HCT116 (cell line): ENCODE measurements around the gene AMT. TPM values are rescaled to one million over a fixed set of nuclear protein-coding genes. Genes with fewer than 3 reads are reported as not detected.
A peak's percentile ranks its signal among the peaks of the same experiment; 100 is the strongest.

Experiments
- ATAC-seq: fragments of 200-7000 bp; cut with Tn5 transposase; 2 replicates; pipeline ENCODE4 v1.9.1; 2020; ENCODE audit warnings: mild to moderate bottlenecking, moderate library complexity
- BruUV-seq: library from RNA; stranded (reverse); fragments of 400-500 nt; replicated peaks from 2 replicates; lab custom pipeline; 2021; lab: Mats Ljungman, UMichigan
- CTCF ChIA-PET: fragments of 300-600 bp; sonication (Branson Sonifier 250); formaldehyde crosslinking; loops from one replicate; lab custom pipeline; 2021; ENCODE audit warnings: antibody characterized with exemption; lab: Charles Lee
- POLR2A ChIA-PET: fragments of 300-600, 350-600 bp; sonication (Branson Sonifier 250); formaldehyde crosslinking; loops from one replicate; lab custom pipeline; 2021; ENCODE audit warnings: antibody characterized with exemption; lab: Charles Lee
- RAD21 ChIA-PET, 2 experiments: fragments of 300-600 bp; sonication (Branson Sonifier 250); formaldehyde crosslinking; loops; one replicate each; lab custom pipeline; 2023; ENCODE audit warnings: low total read pairs in 2 of 2; ENCODE audit not compliant: uncharacterized antibody in 2 of 2, unreplicated experiment in 2 of 2, low non-redundant PET in 1 of 2; lab: Charles Lee
- DNase-seq: peaks from one replicate; pipeline ENCODE4 v3.0.0-alpha.2; 2010; ENCODE audit warnings: low read depth, low spot score
- H2AFZ ChIP-seq: fragments of 200-600 bp; shearing (Covaris generic), sonication (generic); 2 replicates; pipeline ENCODE4 v1.6.1; 2017; ENCODE audit warnings: low read depth, mixed run types, mixed read lengths, antibody characterized with exemption, low read length; ENCODE audit not compliant: poor library complexity, severe bottlenecking
- H3K27ac ChIP-seq: 2 replicates; pipeline ENCODE4 v1.5.1; 2012; ENCODE audit warnings: low read depth, low read length
- H3K27me3 ChIP-seq: fragments of 200-600 bp; sonication (generic); 2 replicates; pipeline ENCODE4 v1.6.1; 2016; ENCODE audit warnings: mixed run types, low read length, mixed read lengths; ENCODE audit not compliant: insufficient read depth
- H3K36me3 ChIP-seq, 2 experiments: fragments of 200-500 bp in 1 of 2; fragments of 200-600 bp in 1 of 2; sonication (Bioruptor generic) in 1 of 2; sonication (generic) in 1 of 2; 2 replicates each; pipeline versions ENCODE4 v1.5.1 to v1.6.1; 2014 to 2016; ENCODE audit warnings: low read length in 2 of 2, inconsistent platforms in 1 of 2, mixed read lengths in 1 of 2, mixed run types in 1 of 2; ENCODE audit not compliant: insufficient read depth in 2 of 2, control insufficient read depth in 1 of 2
- H3K4me1 ChIP-seq, 2 experiments: fragments of 200-600 bp in 1 of 2; sonication (generic) in 1 of 2; 2 replicates each; pipeline versions ENCODE4 v1.5.1 to v1.6.1; 2012 to 2017; ENCODE audit warnings: low read length in 2 of 2, inconsistent platforms in 1 of 2, mild to moderate bottlenecking in 1 of 2, mixed read lengths in 1 of 2, mixed run types in 1 of 2, moderate library complexity in 1 of 2; ENCODE audit not compliant: insufficient read depth in 2 of 2, control insufficient read depth in 1 of 2
- H3K4me2 ChIP-seq: fragments of 200-600 bp; sonication (generic); 2 replicates; pipeline ENCODE4 v1.6.1; 2017; ENCODE audit warnings: mixed run types, low read length, mixed read lengths
- H3K4me3 ChIP-seq, 2 experiments: fragments of 200-600 bp in 1 of 2; sonication (generic) in 1 of 2; replicated peaks in 1 of 2; 2 replicates each; pipeline ENCODE4 v1.5.1; 2011 to 2016; ENCODE audit warnings: low read length in 2 of 2, control low read depth in 1 of 2, low read depth in 1 of 2, mild to moderate bottlenecking in 1 of 2, mixed read lengths in 1 of 2, mixed run types in 1 of 2
- H3K79me2 ChIP-seq: fragments of 200-600 bp; sonication (generic); 2 replicates; pipeline ENCODE4 v1.6.1; 2017; ENCODE audit warnings: mild to moderate bottlenecking, mixed run types, low read length, moderate library complexity, mixed read lengths; ENCODE audit not compliant: insufficient read depth
- H3K9ac ChIP-seq: fragments of 200-600 bp; sonication (generic); 2 replicates; pipeline ENCODE4 v1.6.1; 2016; ENCODE audit warnings: low read length, mixed read lengths
- H3K9me2 ChIP-seq: fragments of 200-600 bp; sonication (generic), shearing (Covaris generic); 2 replicates; pipeline ENCODE4 v1.6.1; 2017; ENCODE audit warnings: mixed run types, mild to moderate bottlenecking, moderate library complexity; ENCODE audit not compliant: insufficient read depth
- H3K9me3 ChIP-seq, 2 experiments: fragments of 200-500 bp in 1 of 2; fragments of 200-600 bp in 1 of 2; sonication (Bioruptor generic) in 1 of 2; sonication (generic) in 1 of 2; 2 replicates each; pipeline ENCODE4 v1.6.1; 2014 to 2017; ENCODE audit warnings: low read length in 2 of 2, mixed read lengths in 2 of 2, inconsistent platforms in 1 of 2, low read depth in 1 of 2, mild to moderate bottlenecking in 1 of 2, mixed run types in 1 of 2, moderate library complexity in 1 of 2; ENCODE audit not compliant: control insufficient read depth in 1 of 2, insufficient read depth in 1 of 2
- H4K20me1 ChIP-seq: fragments of 200-600 bp; sonication (generic), shearing (Covaris generic); 2 replicates; pipeline ENCODE4 v1.6.1; 2017; ENCODE audit warnings: mixed run types, mild to moderate bottlenecking, moderate library complexity; ENCODE audit not compliant: insufficient read depth
- ELF1 ChIP-seq: IDR thresholded peaks from 2 replicates; pipeline ENCODE4 v1.6.1; 2012; ENCODE audit warnings: low read depth, borderline replicate concordance
- EZH2phosphoT487 ChIP-seq: fragments of 200-600 bp; IDR thresholded peaks from 2 replicates; pipeline ENCODE4 v1.6.1; 2018; ENCODE audit warnings: antibody characterized with exemption, borderline replicate concordance
- POLR2A ChIP-seq: IDR thresholded peaks from 2 replicates; pipeline ENCODE4 v1.7.0; 2011; ENCODE audit warnings: borderline replicate concordance; ENCODE audit not compliant: insufficient read depth, insufficient read length; ENCODE audit errors: extremely low read depth
- RAD21 ChIP-seq: IDR thresholded peaks from 2 replicates; pipeline ENCODE4 v1.6.1; 2012; ENCODE audit warnings: low read depth, mild to moderate bottlenecking
- SP1 ChIP-seq: IDR thresholded peaks from 2 replicates; pipeline ENCODE4 v1.6.1; 2012; ENCODE audit warnings: low read depth
- SRF ChIP-seq: IDR thresholded peaks from 2 replicates; pipeline ENCODE4 v1.6.1; 2012; ENCODE audit warnings: low read depth
- YY1 ChIP-seq: IDR thresholded peaks from 2 replicates; pipeline ENCODE4 v1.6.1; 2011; ENCODE audit warnings: low read length, low read depth, moderate library complexity, mild to moderate bottlenecking; ENCODE audit not compliant: insufficient replicate concordance; ENCODE audit errors: extremely low read depth
- ZBTB33 ChIP-seq: IDR thresholded peaks from 2 replicates; pipeline ENCODE4 v1.6.1; 2011; ENCODE audit warnings: mild to moderate bottlenecking, low read length, moderate library complexity; ENCODE audit not compliant: insufficient replicate concordance; ENCODE audit errors: extremely low read depth
- ZFX ChIP-seq: fragments of 450-650 bp; IDR thresholded peaks from 2 replicates; pipeline ENCODE4 v1.6.1; 2017
- intact Hi-C: fragments of 100-400 bp; cut with micrococcal nuclease; formaldehyde crosslinking; loops from 2 replicates; pipeline ENCODE4 v1.10.0; 2022
- total RNA-seq: library from RNA; stranded (reverse); gene quantifications from one replicate; pipeline ENCODE4 v1.2.1, GENCODE V29; 2021; ENCODE audit not compliant: unreplicated experiment

AMT gene
- total RNA-seq, 1 experiment from 2014 or later = 4.8 TPM

- ATAC-seq = peak; percentile 24
- POLR2A ChIA-PET = interaction anchor here (0.7 to 2.3 kb wide), 6 partner anchors 9 to 72 kb away, joined by 3 to 13 read pairs (median 6); partner anchors contain the start of genes NICN1 and USP4
- BruUV-seq = no TSS peak
- Histone ChIP-seq H4K20me1 (peaks cover 34% of the 10 kb centered on the region; the same call in 1 of the 2 replicates), H3K27me3 (no peaks in the 10 kb centered on the region), H3K9me2 (no peaks in the 10 kb centered on the region), H3K4me2 (peak overlapping the region; percentile 88), H3K79me2 (peaks cover 69% of the 10 kb centered on the region), H3K4me3 (peak overlapping the region; percentile 76 to 95), H3K4me1 (peaks cover 36 to 58% of the 10 kb centered on the region in 2 experiments; a peak in 3 of 4 replicates), H3K9ac (peak overlapping the region; percentile 98), H3K36me3 (peaks cover 0 to 14% of the 10 kb centered on the region in 2 experiments; a peak in 1 of 4 replicates), H3K9me3 (no peaks in the 10 kb centered on the region), H2AFZ (no peak overlapping the region), H3K27ac (peak overlapping the region; percentile 95)
- TF ChIP-seq EZH2phosphoT487 = no peak
- no peak for TF ChIP-seq SRF
- peak; percentile 86 for TF ChIP-seq ZFX
- RAD21 ChIA-PET = no interaction called here
- CTCF ChIA-PET = interaction anchor here (1.7 kb wide), 1 partner anchor 38 kb away, joined by 4 read pairs; no protein-coding TSS in a partner anchor
- DNase-seq = no peak
- intact Hi-C loops = no loop called here
These were observed 10.7 kb downstream of the AMT start for GRCh38 chr3:49411535-49411967.

DNA sequence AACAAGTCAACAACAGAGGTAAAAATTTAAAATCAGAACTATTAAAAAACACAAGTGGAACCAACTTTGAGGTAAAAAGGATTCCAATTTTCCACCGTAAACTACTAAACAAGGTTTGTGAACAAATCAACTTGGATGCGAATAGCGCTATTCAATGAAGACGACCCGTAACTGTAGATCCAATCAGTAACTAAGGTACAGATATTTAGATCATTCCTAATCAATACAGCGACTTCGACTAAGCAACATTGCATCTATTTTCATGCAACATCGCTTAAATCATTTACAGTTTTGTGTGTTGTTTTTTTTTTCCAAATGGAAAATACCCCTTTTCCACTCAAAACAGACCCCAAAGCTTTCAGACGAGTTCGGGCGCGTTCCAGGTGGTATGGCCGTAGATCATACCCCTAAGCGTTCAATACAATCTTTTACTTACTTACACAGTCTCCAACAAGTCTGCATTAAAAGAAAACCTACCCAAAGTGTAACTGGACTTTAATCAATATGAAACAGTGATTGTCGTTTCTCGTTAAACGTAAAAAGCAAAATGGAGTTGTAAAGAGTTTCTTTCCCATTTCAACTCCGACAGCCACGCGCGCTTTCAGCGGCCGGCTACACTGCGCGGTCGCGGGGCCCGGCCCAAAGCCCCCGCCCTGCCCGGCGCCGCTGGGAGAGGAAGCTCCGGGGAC lies 11.3 kb downstream of the AMT start:
- CTCF ChIA-PET = no interaction called here
- no TSS peak for BruUV-seq
- peak overlapping the region; percentile 98 for H3K9ac ChIP-seq
- peaks cover 0 to 13% of the 10 kb centered on the region in 2 experiments; a peak in 1 of 4 replicates for H3K36me3 ChIP-seq
- H3K79me2 ChIP-seq = peaks cover 75% of the 10 kb centered on the region
- intact Hi-C loops = no loop called here
- POLR2A ChIA-PET = interaction anchor here (0.8 to 2.3 kb wide), 2 partner anchors 42 to 71 kb away, joined by 7 to 13 read pairs; partner anchors contain the start of gene USP4
- RAD21 ChIA-PET = no interaction called here
- H4K20me1 ChIP-seq = peaks cover 37% of the 10 kb centered on the region; the same call in 1 of the 2 replicates
- TF ChIP-seq RAD21 (no peak), ELF1 (no peak), ZBTB33 (no peak), POLR2A (no peak), SP1 (no peak), SRF (no peak), YY1 (no peak)
- H3K27ac ChIP-seq = peak overlapping the region; percentile 95
- peaks cover 39 to 57% of the 10 kb centered on the region in 2 experiments; a peak in 3 of 4 replicates for H3K4me1 ChIP-seq
- peak overlapping the region; percentile 88 for H3K4me2 ChIP-seq
- H3K27me3 ChIP-seq = no peaks in the 10 kb centered on the region
- no peak overlapping the region for H2AFZ ChIP-seq
- no peak for ATAC-seq
- DNase-seq = no peak
- H3K9me3 ChIP-seq = no peaks in the 10 kb centered on the region
- H3K9me2 ChIP-seq = no peaks in the 10 kb centered on the region
- H3K4me3 ChIP-seq = peak overlapping the region; percentile 76 to 95
